HG03103 (cell line): ENCODE results near the gene MPZL1.
A peak's percentile ranks its signal among the peaks of the same experiment; 100 is the strongest.
"Not testable (repeated sequence)": the region's sequence is repeated elsewhere in the genome, so short reads cannot be mapped to it uniquely, and the experiment has no call there.

Experiments
- ATAC-seq: cut with Tn5 transposase; IDR thresholded peaks from one replicate; pipeline ENCODE4 v1.9.1; 2021; ENCODE audit warnings: low read depth; ENCODE audit not compliant: unreplicated experiment

Gene MPZL1

GRCh38 chr1:167803358-167804207 is 81.8 kb downstream of the MPZL1 start:
- ATAC-seq: peak; percentile 89

GRCh38 chr1:167805041-167805556 is 83.3 kb downstream of the MPZL1 start:
- no peak for ATAC-seq

- ATAC-seq: not testable (repeated sequence)
Measured at GRCh38 chr1:167806235-167806634, 84.5 kb downstream of the MPZL1 start.

- ATAC-seq: not testable (repeated sequence)
Measured at GRCh38 chr1:167806676-167807075, 84.9 kb downstream of the MPZL1 start.

- no peak for ATAC-seq
Measured at GRCh38 chr1:167808104-167808503, 86.3 kb downstream of the MPZL1 start.

- no peak for ATAC-seq
Measured at GRCh38 chr1:167808690-167809089, 86.9 kb downstream of the MPZL1 start.

- no peak for ATAC-seq
Measured at GRCh38 chr1:167812972-167813371, 91.2 kb downstream of the MPZL1 start.

- ATAC-seq: no peak
Measured at GRCh38 chr1:167815650-167816049, 93.9 kb downstream of the MPZL1 start.

GRCh38 chr1:167819849-167820683 is 98.3 kb downstream of the MPZL1 start:
- no peak for ATAC-seq

GRCh38 chr1:167820684-167821355 is 99.0 kb downstream of the MPZL1 start:
- no peak for ATAC-seq

- no peak for ATAC-seq
Measured at GRCh38 chr1:167821356-167821685, 99.5 kb downstream of the MPZL1 start.

GRCh38 chr1:167821969-167822685 is 100.3 kb downstream of the MPZL1 start:
- ATAC-seq: no peak

- no peak for ATAC-seq
Measured at GRCh38 chr1:167824163-167824794, 102.5 kb downstream of the MPZL1 start.

GRCh38 chr1:167825419-167826079 is 103.8 kb downstream of the MPZL1 start:
- ATAC-seq: no peak

GRCh38 chr1:167826127-167826526 is 104.3 kb downstream of the MPZL1 start:
- ATAC-seq: no peak

GRCh38 chr1:167829868-167830267 is 108.1 kb downstream of the MPZL1 start:
- ATAC-seq: no peak

GRCh38 chr1:167830668-167831067 is 108.9 kb downstream of the MPZL1 start:
- ATAC-seq: not testable (repeated sequence)

- ATAC-seq: no peak
Measured at GRCh38 chr1:167832693-167833092, 110.9 kb downstream of the MPZL1 start.

- no peak for ATAC-seq
Measured at GRCh38 chr1:167833904-167834303, 112.1 kb downstream of the MPZL1 start.
